HepG2 (cell line): ENCODE data around the gene RELB. TPM values are rescaled to one million over a fixed set of nuclear protein-coding genes. Genes with fewer than 3 reads are reported as not detected.
A peak's percentile ranks its signal among the peaks of the same experiment; 100 is the strongest.

Experiments
- CBFB ChIP-seq: sonication (generic); formaldehyde crosslinking; IDR thresholded peaks from 2 replicates; pipeline ENCODE4 v1.4.0; 2020; ENCODE audit warnings: missing genetic modification reagents
- CEBPZ ChIP-seq: IDR thresholded peaks from 2 replicates; pipeline ENCODE4 v1.6.1; 2012; ENCODE audit warnings: low read length, improper control_type of control experiment
- FOXJ3 ChIP-seq: sonication (generic); formaldehyde crosslinking; IDR thresholded peaks from 2 replicates; pipeline ENCODE4 v1.4.0; 2020; ENCODE audit warnings: missing genetic modification reagents, mild to moderate bottlenecking, borderline replicate concordance
- GATAD2A ChIP-seq: IDR thresholded peaks from 2 replicates; pipeline ENCODE4 v1.6.1; 2016
- HMGXB4 ChIP-seq, 2 experiments: sonication (generic) in 1 of 2; formaldehyde crosslinking in 1 of 2; IDR thresholded peaks; 2 replicates each; pipeline versions ENCODE4 v1.4.0 to v1.6.1; 2018 to 2020; ENCODE audit warnings: missing genetic modification reagents in 2 of 2, borderline replicate concordance in 1 of 2, low read depth in 1 of 2, mild to moderate bottlenecking in 1 of 2, missing biosample characterization in 1 of 2
- JARID2 ChIP-seq: sonication (generic); formaldehyde crosslinking; IDR thresholded peaks from 2 replicates; pipeline ENCODE4 v1.8.1; 2023; ENCODE audit warnings: missing genetic modification reagents, inconsistent platforms; ENCODE audit not compliant: insufficient replicate concordance
- KAT2B ChIP-seq: fragments of 150-350 bp; IDR thresholded peaks from 2 replicates; pipeline ENCODE4 v1.6.1; 2014; ENCODE audit warnings: low read depth, low read length, borderline replicate concordance
- RBM39 ChIP-seq: fragments of 200-400 bp; formaldehyde crosslinking; IDR thresholded peaks from one replicate; pipeline ENCODE4 v1.6.1; 2018; ENCODE audit warnings: antibody characterized with exemption, mild to moderate bottlenecking, low read depth, low read length; ENCODE audit not compliant: poor library complexity, severe bottlenecking
- SRSF1 ChIP-seq: fragments of 200-400 bp; formaldehyde crosslinking; optimal IDR thresholded peaks from 2 replicates; pipeline ENCODE3; 2017; ENCODE audit warnings: mild to moderate bottlenecking, low read depth, low read length, moderate library complexity
- TEF ChIP-seq: sonication (generic); formaldehyde crosslinking; IDR thresholded peaks from 2 replicates; pipeline ENCODE4 v1.5.0; 2020; ENCODE audit warnings: missing genetic modification reagents
- ZNF777 ChIP-seq: sonication (generic); formaldehyde crosslinking; IDR thresholded peaks from 2 replicates; pipeline ENCODE4 v1.4.0; 2020; ENCODE audit warnings: missing genetic modification reagents
- ZNF782 ChIP-seq: sonication (generic); formaldehyde crosslinking; IDR thresholded peaks from 2 replicates; pipeline ENCODE4 v1.4.0; 2020; ENCODE audit warnings: missing genetic modification reagents, mild to moderate bottlenecking, borderline replicate concordance
- ZNF850 ChIP-seq: sonication (generic); formaldehyde crosslinking; conservative IDR thresholded peaks from 2 replicates; pipeline ENCODE4 v1.9.0; 2021; ENCODE audit warnings: mild to moderate bottlenecking, missing genetic modification reagents
- ZNF879 ChIP-seq: sonication (generic); formaldehyde crosslinking; IDR thresholded peaks from 2 replicates; pipeline ENCODE4 v1.8.1; 2023; ENCODE audit warnings: missing genetic modification reagents
- ZSCAN31 ChIP-seq: sonication (generic); formaldehyde crosslinking; IDR thresholded peaks from 2 replicates; pipeline ENCODE4 v1.5.0; 2020; ENCODE audit warnings: low read depth, mild to moderate bottlenecking, missing genetic modification reagents
- polyA plus RNA-seq, 8 experiments: library from polyadenylated mRNA; depleted of rRNA in 3 of 8; stranded (reverse) in 7 of 8; unstranded in 1 of 8; fragments of >200 nt; fragmentation: Illumina TruSeq in 4 of 8; extraction: Trizol in 4 of 8; gene quantifications; 2 replicates each; pipeline versions ENCODE4 v1.2.1 to v1.2.3, GENCODE V29; 2011 to 2016; ENCODE audit warnings: low read depth in 4 of 8, missing spikeins in 1 of 8, mixed read lengths in 1 of 8; ENCODE audit not compliant: insufficient read depth in 1 of 8
- total RNA-seq, 5 experiments: library from RNA; depleted of rRNA; stranded (reverse); fragments of >200 nt; fragmentation: Illumina TruSeq; extraction: Trizol; gene quantifications; 2 replicates each; pipeline ENCODE4 v1.2.3, GENCODE V29; 2016; ENCODE audit warnings: low read depth in 1 of 5
- TF ChIP-seq, protein P1 (sequence below): sonication (generic); formaldehyde crosslinking; conservative IDR thresholded peaks from 2 replicates; pipeline ENCODE4 v1.4.0; 2020; ENCODE audit warnings: missing genetic modification reagents
- TF ChIP-seq, protein P2 (sequence below): sonication (generic); formaldehyde crosslinking; IDR thresholded peaks from 2 replicates; pipeline ENCODE4 v1.4.0; 2020; ENCODE audit warnings: missing genetic modification reagents

Gene RELB
- total and polyA plus RNA-seq, 2 of the 13 experiments (the other 11 are each of a cell fraction or from before 2014, with no cell fraction given) = 1.9 to 3.5 TPM

DNA sequence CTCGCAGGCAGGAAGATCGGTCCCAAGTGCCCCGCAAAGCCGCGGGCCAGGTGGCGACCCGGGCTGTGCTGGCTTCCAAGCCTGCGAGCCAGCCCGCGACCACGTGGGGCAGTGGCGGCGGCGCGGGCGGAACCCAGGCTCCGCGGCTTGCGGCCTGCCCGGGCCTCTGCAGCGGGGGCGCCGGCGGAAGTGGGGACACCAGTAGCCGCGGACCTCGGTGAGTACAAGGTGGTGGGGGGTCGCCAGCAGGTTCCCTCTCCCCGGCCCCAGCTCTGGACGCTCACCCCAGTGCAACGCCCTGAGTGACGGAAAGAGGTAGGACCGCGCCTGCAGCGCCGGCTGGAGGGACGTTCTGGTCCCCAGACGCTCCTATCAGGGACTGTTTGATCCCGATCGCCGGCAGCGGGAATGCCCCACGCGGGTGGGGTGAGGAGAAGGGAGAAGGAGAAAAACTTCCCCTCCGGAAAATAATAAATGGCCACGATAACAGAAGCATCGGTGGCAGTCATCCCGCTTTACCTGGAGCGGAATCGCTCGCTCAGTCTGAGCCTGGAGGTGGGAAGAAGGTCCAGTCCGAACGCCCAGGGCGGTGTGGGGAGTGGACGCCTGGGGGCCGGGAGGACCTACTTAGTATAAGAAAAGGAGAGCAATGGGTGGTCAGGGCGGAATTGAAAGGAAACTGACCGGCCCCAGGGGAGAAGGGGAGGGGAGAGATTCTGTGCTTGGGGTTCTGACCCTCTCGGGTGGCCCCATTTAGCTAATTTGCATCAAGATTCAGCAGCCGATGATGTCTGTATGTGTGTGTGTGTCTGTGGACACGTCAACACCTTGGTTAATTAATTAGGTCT lies 78.0 kb downstream of the RELB start, which contains the start of gene GEMIN7 (continued):
- TF ChIP-seq FOXJ3 (CRISPR knock-in tag) (peak; percentile 54; the same call in 1 of the 2 replicates), ZNF777 (CRISPR knock-in tag) (peak; percentile 76), JARID2 (CRISPR knock-in tag) (no peak), KAT2B (no peak), CBFB (CRISPR knock-in tag) (peak; percentile 79; the same call in 1 of the 2 replicates), RBM39 (peak; percentile 95), ZNF879 (no peak; the same call in 1 of the 2 replicates), ZSCAN31 (CRISPR knock-in tag) (peak; percentile 89), TEF (CRISPR knock-in tag) (peak; percentile 70; the same call in 1 of the 2 replicates), ZNF782 (CRISPR knock-in tag) (no peak), SRSF1 (peak; percentile 94), HMGXB4 (CRISPR knock-in tag; IDR thresholded peaks at IDR 0.05; ENCODE audit: borderline replicate concordance in 1 of 2, low read depth in 1 of 2) (peak; percentile 89 to 94; a peak in 3 of 4 replicates), GATAD2A (peak; percentile 22; the same call in 1 of the 2 replicates), CEBPZ (no peak), ZNF850 (CRISPR knock-in tag) (no peak; the same call in 1 of the 2 replicates)
- TF ChIP-seq, protein P1, sequence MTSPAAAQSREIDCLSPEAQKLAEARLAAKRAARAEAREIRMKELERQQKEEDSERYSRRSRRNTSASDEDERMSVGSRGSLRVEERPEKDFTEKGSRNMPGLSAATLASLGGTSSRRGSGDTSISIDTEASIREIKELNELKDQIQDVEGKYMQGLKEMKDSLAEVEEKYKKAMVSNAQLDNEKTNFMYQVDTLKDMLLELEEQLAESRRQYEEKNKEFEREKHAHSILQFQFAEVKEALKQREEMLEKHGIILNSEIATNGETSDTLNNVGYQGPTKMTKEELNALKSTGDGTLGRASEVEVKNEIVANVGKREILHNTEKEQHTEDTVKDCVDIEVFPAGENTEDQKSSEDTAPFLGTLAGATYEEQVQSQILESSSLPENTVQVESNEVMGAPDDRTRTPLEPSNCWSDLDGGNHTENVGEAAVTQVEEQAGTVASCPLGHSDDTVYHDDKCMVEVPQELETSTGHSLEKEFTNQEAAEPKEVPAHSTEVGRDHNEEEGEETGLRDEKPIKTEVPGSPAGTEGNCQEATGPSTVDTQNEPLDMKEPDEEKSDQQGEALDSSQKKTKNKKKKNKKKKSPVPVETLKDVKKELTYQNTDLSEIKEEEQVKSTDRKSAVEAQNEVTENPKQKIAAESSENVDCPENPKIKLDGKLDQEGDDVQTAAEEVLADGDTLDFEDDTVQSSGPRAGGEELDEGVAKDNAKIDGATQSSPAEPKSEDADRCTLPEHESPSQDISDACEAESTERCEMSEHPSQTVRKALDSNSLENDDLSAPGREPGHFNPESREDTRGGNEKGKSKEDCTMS (CRISPR knock-in tag) = no peak
- TF ChIP-seq, protein P2, sequence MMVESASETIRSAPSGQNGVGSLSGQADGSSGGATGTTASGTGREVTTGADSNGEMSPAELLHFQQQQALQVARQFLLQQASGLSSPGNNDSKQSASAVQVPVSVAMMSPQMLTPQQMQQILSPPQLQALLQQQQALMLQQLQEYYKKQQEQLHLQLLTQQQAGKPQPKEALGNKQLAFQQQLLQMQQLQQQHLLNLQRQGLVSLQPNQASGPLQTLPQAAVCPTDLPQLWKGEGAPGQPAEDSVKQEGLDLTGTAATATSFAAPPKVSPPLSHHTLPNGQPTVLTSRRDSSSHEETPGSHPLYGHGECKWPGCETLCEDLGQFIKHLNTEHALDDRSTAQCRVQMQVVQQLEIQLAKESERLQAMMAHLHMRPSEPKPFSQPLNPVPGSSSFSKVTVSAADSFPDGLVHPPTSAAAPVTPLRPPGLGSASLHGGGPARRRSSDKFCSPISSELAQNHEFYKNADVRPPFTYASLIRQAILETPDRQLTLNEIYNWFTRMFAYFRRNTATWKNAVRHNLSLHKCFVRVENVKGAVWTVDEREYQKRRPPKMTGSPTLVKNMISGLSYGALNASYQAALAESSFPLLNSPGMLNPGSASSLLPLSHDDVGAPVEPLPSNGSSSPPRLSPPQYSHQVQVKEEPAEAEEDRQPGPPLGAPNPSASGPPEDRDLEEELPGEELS (CRISPR knock-in tag) = peak; percentile 58
